HG03439 (cell line): ENCODE results near the gene MFSD12.
"Not testable (repeated sequence)": the region's sequence is repeated elsewhere in the genome, so short reads cannot be mapped to it uniquely, and the experiment has no call there.

Experiments used
- ATAC-seq: cut with Tn5 transposase; IDR thresholded peaks from one replicate; pipeline ENCODE4 v1.9.1; 2021; ENCODE audit warnings: mild to moderate bottlenecking, moderate library complexity; ENCODE audit not compliant: unreplicated experiment

Gene MFSD12

GRCh38 chr19:3538965-3539755, 18.2 kb downstream of the MFSD12 start, which contains the start of gene TEKTIP1:
Gene TEKTIP1, plus strand, starts transcription at chr19:3539174. Its CDS starts 4 bp downstream, at chr19:3539178.
- no peak for ATAC-seq

GRCh38 chr19:3538258-3538929, 19.0 kb downstream of the MFSD12 start:
- no peak for ATAC-seq

- ATAC-seq = no peak
Measured at GRCh38 chr19:3537438-3538240, 19.7 kb downstream of the MFSD12 start.

- ATAC-seq = no peak
Measured at GRCh38 chr19:3537101-3537437, 20.3 kb downstream of the MFSD12 start.

- ATAC-seq = no peak
Measured at GRCh38 chr19:3536429-3537100, 20.8 kb downstream of the MFSD12 start.

- no peak for ATAC-seq
Measured at GRCh38 chr19:3535981-3536380, 21.4 kb downstream of the MFSD12 start.

GRCh38 chr19:3535563-3535965, 21.8 kb downstream of the MFSD12 start:
- no peak for ATAC-seq

- ATAC-seq = no peak
Measured at GRCh38 chr19:3535235-3535535, 22.2 kb downstream of the MFSD12 start.

GRCh38 chr19:3534375-3535234, 22.8 kb downstream of the MFSD12 start:
- no peak for ATAC-seq

- no peak for ATAC-seq
Measured at GRCh38 chr19:3533563-3534216, 23.7 kb downstream of the MFSD12 start.

GRCh38 chr19:3533033-3533432, 24.4 kb downstream of the MFSD12 start:
- no peak for ATAC-seq

- ATAC-seq = no peak
Measured at GRCh38 chr19:3532154-3532786, 25.1 kb downstream of the MFSD12 start.

GRCh38 chr19:3531716-3532115, 25.7 kb downstream of the MFSD12 start:
- no peak for ATAC-seq

- ATAC-seq = no peak
Measured at GRCh38 chr19:3530389-3530788, 27.0 kb downstream of the MFSD12 start.

GRCh38 chr19:3529299-3529698, 28.1 kb downstream of the MFSD12 start:
- ATAC-seq = not testable (repeated sequence)

GRCh38 chr19:3528539-3529211, 28.7 kb downstream of the MFSD12 start:
- no peak for ATAC-seq

GRCh38 chr19:3528080-3528479, 29.3 kb downstream of the MFSD12 start:
- no peak for ATAC-seq

- no peak for ATAC-seq
Measured at GRCh38 chr19:3527238-3527910, 30.0 kb downstream of the MFSD12 start.
